Erythroblast (primary cell): ENCODE results near the gene ADARB1.

ENCODE experiments used
- GATA1 ChIP-seq: IDR thresholded peaks from 2 replicates; pipeline ENCODE4 v1.6.1; 2011; ENCODE audit warnings: low read depth, mild to moderate bottlenecking, control low read depth, low read length, moderate library complexity
- POLR2A ChIP-seq: IDR thresholded peaks from 2 replicates; pipeline ENCODE4 v1.6.1; 2011; ENCODE audit warnings: mild to moderate bottlenecking, low read length

- TF ChIP-seq POLR2A (no peak), GATA1 (no peak)
Observed at GRCh38 chr21:45138199-45139002, 64.0 kb downstream of the ADARB1 start.
